Astrocyte (in vitro differentiated cells and primary cell): ENCODE data around the gene PTPRF. TPM values are rescaled to one million over a fixed set of nuclear protein-coding genes. Genes with fewer than 3 reads are reported as not detected.
"Not testable (repeated sequence)": the region's sequence is repeated elsewhere in the genome, so short reads cannot be mapped to it uniquely, and the experiment has no call there.

Experiments used
- DNase-seq: peaks from one replicate; pipeline ENCODE4 v3.0.0-alpha.2; 2010; ENCODE audit warnings: low read depth
- FAIRE-seq: peaks from 2 replicates; lab custom pipeline; 2011; peaks lifted over from hg19 to GRCh38; lab: Jason Lieb, UNC
- H2AFZ ChIP-seq: 2 replicates; pipeline ENCODE4 v1.6.0; 2012; ENCODE audit warnings: low read depth, low read length, inconsistent platforms
- H3K27ac ChIP-seq: 2 replicates; pipeline ENCODE4 v1.5.1; 2011; ENCODE audit warnings: low read depth, low read length, inconsistent platforms
- H3K27me3 ChIP-seq: 2 replicates; pipeline ENCODE4 v1.6.0; 2011; ENCODE audit warnings: low read length, inconsistent platforms; ENCODE audit not compliant: insufficient read depth
- H3K36me3 ChIP-seq: 2 replicates; pipeline ENCODE4 v1.5.1; 2011; ENCODE audit warnings: low read length, inconsistent platforms; ENCODE audit not compliant: insufficient read depth
- H3K4me1 ChIP-seq: 2 replicates; pipeline ENCODE4 v1.5.1; 2011; ENCODE audit warnings: low read length, inconsistent platforms; ENCODE audit not compliant: insufficient read depth
- H3K4me2 ChIP-seq: 2 replicates; pipeline ENCODE4 v1.6.0; 2012; ENCODE audit warnings: low read length, inconsistent platforms
- H3K4me3 ChIP-seq: 2 replicates; pipeline ENCODE4 v1.5.1; 2011; ENCODE audit warnings: low read depth, mild to moderate bottlenecking, low read length, inconsistent platforms; ENCODE audit not compliant: insufficient read depth
- H3K79me2 ChIP-seq: 2 replicates; pipeline ENCODE4 v1.6.0; 2012; ENCODE audit warnings: mild to moderate bottlenecking, low read length, inconsistent platforms; ENCODE audit not compliant: insufficient read depth
- H3K9ac ChIP-seq: 2 replicates; pipeline ENCODE4 v1.6.0; 2012; ENCODE audit warnings: mild to moderate bottlenecking, low read length, inconsistent platforms
- H3K9me3 ChIP-seq: 2 replicates; pipeline ENCODE4 v1.5.1; 2012; ENCODE audit warnings: low read depth, mild to moderate bottlenecking, low read length, inconsistent platforms; ENCODE audit not compliant: insufficient read depth
- H4K20me1 ChIP-seq: 2 replicates; pipeline ENCODE4 v1.6.0; 2012; ENCODE audit warnings: low read length, inconsistent platforms; ENCODE audit not compliant: insufficient read depth
- H3K27ac Mint-ChIP-seq: one replicate; pipeline ENCODE4 v1.8.0; 2021; ENCODE audit warnings: mild to moderate bottlenecking, mixed read lengths; ENCODE audit not compliant: unreplicated experiment
- H3K27me3 Mint-ChIP-seq: one replicate; pipeline ENCODE4 v1.8.0; 2021; ENCODE audit warnings: low read depth, mixed read lengths; ENCODE audit not compliant: unreplicated experiment
- H3K36me3 Mint-ChIP-seq: one replicate; pipeline ENCODE4 v1.8.0; 2021; ENCODE audit warnings: low read depth, mixed read lengths; ENCODE audit not compliant: unreplicated experiment
- H3K4me1 Mint-ChIP-seq: one replicate; pipeline ENCODE4 v1.8.0; 2021; ENCODE audit warnings: low read depth, mixed read lengths; ENCODE audit not compliant: unreplicated experiment
- H3K4me3 Mint-ChIP-seq: one replicate; pipeline ENCODE4 v1.8.0; 2021; ENCODE audit warnings: mild to moderate bottlenecking, moderate library complexity, mixed read lengths; ENCODE audit not compliant: unreplicated experiment
- H3K9me3 Mint-ChIP-seq: one replicate; pipeline ENCODE4 v1.8.0; 2021; ENCODE audit warnings: mild to moderate bottlenecking, mixed read lengths; ENCODE audit not compliant: unreplicated experiment
- CTCF ChIP-seq: IDR thresholded peaks from 2 replicates; pipeline ENCODE4 v1.5.1; 2011; ENCODE audit warnings: low read depth, mild to moderate bottlenecking, inconsistent platforms, low read length, moderate library complexity; ENCODE audit not compliant: insufficient read depth
- EZH2 ChIP-seq: IDR thresholded peaks from 2 replicates; pipeline ENCODE4 v1.6.1; 2012; ENCODE audit warnings: mild to moderate bottlenecking, low read length, inconsistent platforms; ENCODE audit not compliant: insufficient read depth
- total RNA-seq: library from RNA; stranded (reverse); gene quantifications from 2 replicates; pipeline ENCODE4 v1.2.1, GENCODE V29; 2021

PTPRF gene
- total RNA-seq, 1 donor from 2014 or later = 275 TPM

GRCh38 chr1:43637267-43637666 is 106.6 kb downstream of the PTPRF start:
- Histone ChIP-seq H3K4me1 (no peaks in the 10 kb centered on the region), H3K27me3 (no peaks in the 10 kb centered on the region), H3K4me2 (no peak overlapping the region), H3K4me3 (no peak overlapping the region), H3K9me3 (no peaks in the 10 kb centered on the region), H3K79me2 (no peaks in the 10 kb centered on the region), H2AFZ (no peak overlapping the region), H3K9ac (no peak overlapping the region), H3K36me3 (no peaks in the 10 kb centered on the region), H4K20me1 (no peaks in the 10 kb centered on the region), H3K27ac (no peak overlapping the region)
- Mint-ChIP-seq H3K9me3 (peaks cover 3% of the 10 kb centered on the region), H3K27ac (no peak overlapping the region), H3K27me3 (no peaks in the 10 kb centered on the region), H3K4me3 (no peak overlapping the region), H3K36me3 (peaks cover 2% of the 10 kb centered on the region), H3K4me1 (no peaks in the 10 kb centered on the region)
- FAIRE-seq (no peak), DNase-seq (no peak)
- no peak for TF ChIP-seq CTCF
- TF ChIP-seq EZH2 = no peak

GRCh38 chr1:43638381-43638780 is 107.7 kb downstream of the PTPRF start:
- H3K9me3 Mint-ChIP-seq, H3K27me3 ChIP-seq, H3K27ac Mint-ChIP-seq, H3K9me3 ChIP-seq, FAIRE-seq, H3K4me3 Mint-ChIP-seq, H3K36me3 ChIP-seq, H3K4me2 ChIP-seq, H3K4me1 Mint-ChIP-seq, H3K9ac ChIP-seq, H2AFZ ChIP-seq, H3K4me3 ChIP-seq, H3K27me3 Mint-ChIP-seq, H3K79me2 ChIP-seq, H3K4me1 ChIP-seq, H3K36me3 Mint-ChIP-seq, H4K20me1 ChIP-seq, H3K27ac ChIP-seq, DNase-seq: not testable (repeated sequence)

- Mint-ChIP-seq H3K36me3 (no peaks in the 10 kb centered on the region), H3K4me1 (peaks cover 5% of the 10 kb centered on the region), H3K27me3 (no peaks in the 10 kb centered on the region), H3K9me3 (peaks cover 3% of the 10 kb centered on the region), H3K27ac (no peak overlapping the region), H3K4me3 (no peak overlapping the region)
- TF ChIP-seq CTCF = no peak
- TF ChIP-seq EZH2 = no peak
- no peak overlapping the region for H3K27ac ChIP-seq
- no peak overlapping the region for H3K4me2 ChIP-seq
- no peak overlapping the region for H3K9ac ChIP-seq
- H3K27me3 ChIP-seq = no peaks in the 10 kb centered on the region
- FAIRE-seq = no peak
- no peak for DNase-seq
- no peak overlapping the region for H3K4me3 ChIP-seq
- H3K79me2 ChIP-seq = no peaks in the 10 kb centered on the region
- H2AFZ ChIP-seq = no peak overlapping the region
- no peaks in the 10 kb centered on the region for H3K4me1 ChIP-seq
- H4K20me1 ChIP-seq = no peaks in the 10 kb centered on the region
- H3K9me3 ChIP-seq = no peaks in the 10 kb centered on the region
- no peaks in the 10 kb centered on the region for H3K36me3 ChIP-seq
These were observed 109.5 kb downstream of the PTPRF start for GRCh38 chr1:43639976-43640794.
